SK-N-MC (cell line): Measurements from ENCODE around the gene FMN2.

Experiments used
- DNase-seq: peaks from one replicate; pipeline ENCODE4 v3.0.0-alpha.2; 2011; ENCODE audit warnings: low read depth, low spot score
- H3K27ac ChIP-seq: fragments of 200-600 bp; sonication (generic); 2 replicates; pipeline ENCODE4 v1.5.1; 2016; ENCODE audit warnings: mixed run types
- H3K36me3 ChIP-seq: fragments of 200-600 bp; sonication (generic); 2 replicates; pipeline ENCODE4 v1.6.1; 2017; ENCODE audit warnings: antibody characterized with exemption, low read length, mixed read lengths; ENCODE audit not compliant: insufficient read depth
- H3K4me3 ChIP-seq: fragments of 200-600 bp; sonication (generic); 2 replicates; pipeline ENCODE4 v1.5.1; 2016
- H3K9ac ChIP-seq: fragments of 200-600 bp; sonication (generic); 2 replicates; pipeline ENCODE4 v1.8.0; 2017; ENCODE audit warnings: mixed run types, mixed read lengths; ENCODE audit not compliant: insufficient read length
- H3K9me3 ChIP-seq: fragments of 200-600 bp; sonication (generic); 2 replicates; pipeline ENCODE4 v1.6.1; 2017; ENCODE audit warnings: low read depth, mild to moderate bottlenecking, antibody characterized with exemption, low read length, moderate library complexity, mixed read lengths
- EZH2 ChIP-seq: fragments of 200-600 bp; sonication (generic); IDR thresholded peaks from one replicate; pipeline ENCODE4 v1.6.1; 2017; ENCODE audit warnings: antibody characterized with exemption
- FOXP2 ChIP-seq: optimal IDR thresholded peaks from 2 replicates; pipeline ENCODE3; 2011; ENCODE audit warnings: mild to moderate bottlenecking, moderate library complexity; ENCODE audit not compliant: insufficient read depth; ENCODE audit errors: extremely low read length, control extremely low read depth
- POLR2AphosphoS5 ChIP-seq: IDR thresholded peaks from 2 replicates; pipeline ENCODE4 v1.6.1; 2012; ENCODE audit warnings: mild to moderate bottlenecking, low read depth, low read length, borderline replicate concordance

The FMN2 gene

GRCh38 chr1:240278082-240278481, 186.4 kb downstream of the FMN2 start:
- no peak for TF ChIP-seq EZH2
- TF ChIP-seq POLR2AphosphoS5: no peak
- TF ChIP-seq FOXP2: no peak
- H3K4me3 ChIP-seq: no peak overlapping the region
- H3K36me3 ChIP-seq: no peaks in the 10 kb centered on the region
- no peak overlapping the region for H3K9ac ChIP-seq
- DNase-seq: no peak
- no peaks in the 10 kb centered on the region for H3K9me3 ChIP-seq
- H3K27ac ChIP-seq: no peak overlapping the region

- no peak for DNase-seq
- H3K36me3 ChIP-seq: no peaks in the 10 kb centered on the region
- H3K27ac ChIP-seq: no peak overlapping the region
Measured at GRCh38 chr1:240280560-240281322, 189.1 kb downstream of the FMN2 start.

GRCh38 chr1:240282061-240282830, 190.6 kb downstream of the FMN2 start:
- TF ChIP-seq EZH2 (no peak), FOXP2 (no peak), POLR2AphosphoS5 (no peak)
- H3K9ac ChIP-seq: no peak overlapping the region
- DNase-seq: no peak
- H3K36me3 ChIP-seq: no peaks in the 10 kb centered on the region
- no peak overlapping the region for H3K27ac ChIP-seq
- no peaks in the 10 kb centered on the region for H3K9me3 ChIP-seq
- no peak overlapping the region for H3K4me3 ChIP-seq

More at GRCh38 chr1:240280560-240281322, 189.1 kb downstream of the FMN2 start:
- H3K9me3 ChIP-seq: no peaks in the 10 kb centered on the region
- no peak overlapping the region for H3K4me3 ChIP-seq
- H3K9ac ChIP-seq: no peak overlapping the region
- no peak for TF ChIP-seq FOXP2
- no peak for TF ChIP-seq POLR2AphosphoS5
- no peak for TF ChIP-seq EZH2

- Histone ChIP-seq H3K9me3 (no peaks in the 10 kb centered on the region), H3K27ac (no peak overlapping the region), H3K9ac (no peak overlapping the region), H3K4me3 (no peak overlapping the region), H3K36me3 (no peaks in the 10 kb centered on the region)
- TF ChIP-seq POLR2AphosphoS5: no peak
- TF ChIP-seq EZH2: no peak
- TF ChIP-seq FOXP2: no peak
- DNase-seq: no peak
Measured at GRCh38 chr1:240284656-240285414, 193.2 kb downstream of the FMN2 start.

GRCh38 chr1:240285540-240285939, 193.9 kb downstream of the FMN2 start:
- TF ChIP-seq FOXP2 (no peak), POLR2AphosphoS5 (no peak), EZH2 (no peak)
- Histone ChIP-seq H3K4me3 (no peak overlapping the region), H3K27ac (no peak overlapping the region), H3K9ac (no peak overlapping the region), H3K9me3 (no peaks in the 10 kb centered on the region), H3K36me3 (no peaks in the 10 kb centered on the region)
- DNase-seq: no peak

GRCh38 chr1:240287722-240288121, 196.0 kb downstream of the FMN2 start:
- Histone ChIP-seq H3K9me3 (no peaks in the 10 kb centered on the region), H3K27ac (no peak overlapping the region), H3K9ac (no peak overlapping the region), H3K4me3 (no peak overlapping the region), H3K36me3 (no peaks in the 10 kb centered on the region)
- TF ChIP-seq EZH2: no peak
- no peak for TF ChIP-seq FOXP2
- no peak for TF ChIP-seq POLR2AphosphoS5
- DNase-seq: no peak

GRCh38 chr1:240293706-240294105, 202.0 kb downstream of the FMN2 start:
- no peak overlapping the region for H3K27ac ChIP-seq
- H3K36me3 ChIP-seq: no peaks in the 10 kb centered on the region
- H3K4me3 ChIP-seq: no peak overlapping the region
- no peak for TF ChIP-seq EZH2
- no peak for TF ChIP-seq POLR2AphosphoS5
- no peak for TF ChIP-seq FOXP2
- DNase-seq: no peak
- no peak overlapping the region for H3K9ac ChIP-seq
- H3K9me3 ChIP-seq: no peaks in the 10 kb centered on the region

- Histone ChIP-seq H3K9me3 (no peaks in the 10 kb centered on the region), H3K9ac (no peak overlapping the region), H3K36me3 (no peaks in the 10 kb centered on the region), H3K4me3 (no peak overlapping the region), H3K27ac (no peak overlapping the region)
- no peak for TF ChIP-seq EZH2
- TF ChIP-seq POLR2AphosphoS5: no peak
- TF ChIP-seq FOXP2: no peak
- no peak for DNase-seq
Measured at GRCh38 chr1:240294566-240294965, 202.9 kb downstream of the FMN2 start.

GRCh38 chr1:240295811-240296210, 204.1 kb downstream of the FMN2 start:
- H3K36me3 ChIP-seq: no peaks in the 10 kb centered on the region
- TF ChIP-seq EZH2 (no peak), FOXP2 (no peak), POLR2AphosphoS5 (no peak)
- H3K9me3 ChIP-seq: no peaks in the 10 kb centered on the region
- no peak overlapping the region for H3K9ac ChIP-seq
- DNase-seq: no peak
- H3K4me3 ChIP-seq: no peak overlapping the region
- no peak overlapping the region for H3K27ac ChIP-seq
